CD14-positive monocyte (primary cell): ENCODE data around the gene LIPN. TPM values are rescaled to one million over a fixed set of nuclear protein-coding genes. Genes with fewer than 3 reads are reported as not detected.

Experiments
- DNase-seq, 3 donors: peaks; one replicate each; pipeline ENCODE4 v3.0.0-alpha.2; 2011 to 2022
- H2AFZ ChIP-seq: 2 replicates; pipeline ENCODE4 v1.6.0; 2012; ENCODE audit warnings: mild to moderate bottlenecking, low read depth, low read length, inconsistent platforms; ENCODE audit not compliant: insufficient read depth, poor library complexity, severe bottlenecking
- H3K27ac ChIP-seq, 2 donors: 1 replicate in 1 of 2; 2 replicates in 1 of 2; pipeline ENCODE4 v1.5.1; 2012 to 2013; ENCODE audit warnings: low read length in 2 of 2, control low read depth in 1 of 2, inconsistent platforms in 1 of 2, low read depth in 1 of 2, mild to moderate bottlenecking in 1 of 2
- H3K27me3 ChIP-seq, 2 donors: one replicate each; pipeline versions ENCODE4 v1.6.0 to v1.6.1; 2011 to 2013; ENCODE audit warnings: low read length in 2 of 2; ENCODE audit not compliant: control insufficient read depth in 2 of 2, insufficient read depth in 2 of 2
- H3K36me3 ChIP-seq, 2 donors: replicated peaks in 1 of 2; 1 replicate in 1 of 2; 2 replicates in 1 of 2; pipeline versions ENCODE4 v1.5.1 to v1.6.1; 2012 to 2013; ENCODE audit warnings: low read length in 2 of 2, control low read depth in 1 of 2, inconsistent platforms in 1 of 2, mild to moderate bottlenecking in 1 of 2; ENCODE audit not compliant: insufficient read depth in 2 of 2, control insufficient read depth in 1 of 2
- H3K4me1 ChIP-seq, 2 donors: 1 replicate in 1 of 2; 2 replicates in 1 of 2; pipeline versions ENCODE4 v1.5.1 to v1.6.1; 2012 to 2013; ENCODE audit warnings: low read length in 2 of 2, control low read depth in 1 of 2, inconsistent platforms in 1 of 2, mild to moderate bottlenecking in 1 of 2, moderate library complexity in 1 of 2; ENCODE audit not compliant: insufficient read depth in 2 of 2, control insufficient read depth in 1 of 2
- H3K4me2 ChIP-seq: replicated peaks from 2 replicates; pipeline ENCODE3; 2012; ENCODE audit warnings: low read length, moderate library complexity, mild to moderate bottlenecking; ENCODE audit not compliant: poor library complexity, severe bottlenecking; ENCODE audit errors: extremely low read depth
- H3K4me3 ChIP-seq, 3 experiments: fragments of 200-600 bp in 1 of 3; sonication (generic) in 1 of 3; replicated peaks in 1 of 3; 1 replicate in 2 of 3; 2 replicates in 1 of 3; pipeline ENCODE4 v1.5.1; 2011 to 2013; ENCODE audit warnings: low read length in 3 of 3, mild to moderate bottlenecking in 3 of 3, control low read depth in 2 of 3, low read depth in 2 of 3, inconsistent platforms in 1 of 3, moderate library complexity in 1 of 3
- H3K79me2 ChIP-seq: 2 replicates; pipeline ENCODE4 v1.6.0; 2012; ENCODE audit warnings: mild to moderate bottlenecking, control low read depth, inconsistent platforms, low read length, moderate library complexity; ENCODE audit not compliant: insufficient read depth
- H3K9ac ChIP-seq: 2 replicates; pipeline ENCODE4 v1.6.0; 2017; ENCODE audit warnings: low read length, mild to moderate bottlenecking; ENCODE audit not compliant: insufficient read depth, poor library complexity, severe bottlenecking
- H3K9me3 ChIP-seq, 2 donors: replicated peaks in 1 of 2; 1 replicate in 1 of 2; 2 replicates in 1 of 2; pipeline versions ENCODE4 v1.5.1 to v1.6.1; 2012 to 2013; ENCODE audit warnings: low read length in 2 of 2, control low read depth in 1 of 2; ENCODE audit not compliant: control insufficient read depth in 1 of 2, insufficient read depth in 1 of 2
- H4K20me1 ChIP-seq: 2 replicates; pipeline ENCODE4 v1.6.0; 2012; ENCODE audit warnings: mild to moderate bottlenecking, low read length, control low read depth, moderate library complexity; ENCODE audit not compliant: insufficient read depth
- H3K27ac Mint-ChIP-seq, 7 donors: one replicate each; pipeline ENCODE4 v1.8.0; 2020; ENCODE audit warnings: mild to moderate bottlenecking in 7 of 7, mixed read lengths in 7 of 7, moderate library complexity in 6 of 7, inconsistent platforms in 2 of 7
- H3K27me3 Mint-ChIP-seq, 3 donors: one replicate each; pipeline ENCODE4 v1.8.0; 2021 to 2022; ENCODE audit warnings: low read depth in 3 of 3, mild to moderate bottlenecking in 3 of 3, mixed read lengths in 3 of 3, moderate library complexity in 3 of 3, inconsistent platforms in 1 of 3
- H3K36me3 Mint-ChIP-seq, 2 donors: one replicate each; pipeline ENCODE4 v1.8.0; 2020; ENCODE audit warnings: mixed read lengths in 2 of 2, inconsistent platforms in 1 of 2, mild to moderate bottlenecking in 1 of 2
- H3K4me1 Mint-ChIP-seq: one replicate; pipeline ENCODE4 v1.8.0; 2020; ENCODE audit warnings: mild to moderate bottlenecking, mixed read lengths
- H3K4me3 Mint-ChIP-seq, 2 donors: one replicate each; pipeline ENCODE4 v1.8.0; 2020; ENCODE audit warnings: mild to moderate bottlenecking in 2 of 2, mixed read lengths in 2 of 2, moderate library complexity in 1 of 2
- H3K9me3 Mint-ChIP-seq, 7 donors: one replicate each; pipeline ENCODE4 v1.8.0; 2020 to 2022; ENCODE audit warnings: mixed read lengths in 7 of 7, mild to moderate bottlenecking in 6 of 7, moderate library complexity in 6 of 7, inconsistent platforms in 2 of 7
- WGBS: methylation state at CpG from one replicate; pipeline ENCODE4 v1.1.5; 2013; ENCODE audit warnings: missing lambda C conversion rate; ENCODE audit not compliant: insufficient coverage; 5-methylcytosine and 5-hydroxymethylcytosine counted together
- intact Hi-C, 2 donors: fragments of 100-400 bp; cut with micrococcal nuclease; formaldehyde crosslinking; loops; one replicate each; pipeline versions ENCODE4 v1.15.0 to v1.15.1; 2023
- polyA plus RNA-seq, 3 donors: library from polyadenylated mRNA; depleted of rRNA in 1 of 3; unstranded in 2 of 3; stranded (reverse) in 1 of 3; fragments of 300-500 nt in 2 of 3; fragments of >200 nt in 1 of 3; fragmentation: Illumina TruSeq in 2 of 3; gene quantifications; 1 replicate in 2 of 3; 2 replicates in 1 of 3; pipeline ENCODE4 v1.2.3, GENCODE V29; 2012 to 2021
- TF ChIP-seq, protein P1 (sequence below): fragments of 200-600 bp; IDR thresholded peaks from one replicate; pipeline ENCODE4 v1.8.0; 2022; ENCODE audit warnings: antibody characterized with exemption, mild to moderate bottlenecking

The LIPN gene
- polyA plus RNA-seq, 3 donors = 8.9 to 12.9 (median 10.1) TPM

- Mint-ChIP-seq H3K36me3 (peaks cover 0 to 3% of the 10 kb centered on the region in 2 donors), H3K27ac (peak overlapping the region in 2 of 7 donors; percentile 43 to 50), H3K27me3 (peaks cover 2 to 6% (median 2%) of the 10 kb centered on the region in 3 donors), H3K4me1 (peaks cover 30% of the 10 kb centered on the region), H3K4me3 (no peak overlapping the region), H3K9me3 (no peaks in the 10 kb centered on the region)
- Histone ChIP-seq H3K36me3 (no peaks in the 10 kb centered on the region), H2AFZ (no peak overlapping the region), H3K4me3 (no peak overlapping the region), H3K4me2 (no peak overlapping the region), H3K9ac (no peak overlapping the region), H3K27me3 (peaks cover 0 to 8% of the 10 kb centered on the region in 2 donors), H4K20me1 (no peaks in the 10 kb centered on the region), H3K27ac (no peak overlapping the region), H3K79me2 (no peaks in the 10 kb centered on the region), H3K4me1 (peaks cover 27 to 31% of the 10 kb centered on the region in 2 donors), H3K9me3 (no peaks in the 10 kb centered on the region)
- TF ChIP-seq, protein P1, sequence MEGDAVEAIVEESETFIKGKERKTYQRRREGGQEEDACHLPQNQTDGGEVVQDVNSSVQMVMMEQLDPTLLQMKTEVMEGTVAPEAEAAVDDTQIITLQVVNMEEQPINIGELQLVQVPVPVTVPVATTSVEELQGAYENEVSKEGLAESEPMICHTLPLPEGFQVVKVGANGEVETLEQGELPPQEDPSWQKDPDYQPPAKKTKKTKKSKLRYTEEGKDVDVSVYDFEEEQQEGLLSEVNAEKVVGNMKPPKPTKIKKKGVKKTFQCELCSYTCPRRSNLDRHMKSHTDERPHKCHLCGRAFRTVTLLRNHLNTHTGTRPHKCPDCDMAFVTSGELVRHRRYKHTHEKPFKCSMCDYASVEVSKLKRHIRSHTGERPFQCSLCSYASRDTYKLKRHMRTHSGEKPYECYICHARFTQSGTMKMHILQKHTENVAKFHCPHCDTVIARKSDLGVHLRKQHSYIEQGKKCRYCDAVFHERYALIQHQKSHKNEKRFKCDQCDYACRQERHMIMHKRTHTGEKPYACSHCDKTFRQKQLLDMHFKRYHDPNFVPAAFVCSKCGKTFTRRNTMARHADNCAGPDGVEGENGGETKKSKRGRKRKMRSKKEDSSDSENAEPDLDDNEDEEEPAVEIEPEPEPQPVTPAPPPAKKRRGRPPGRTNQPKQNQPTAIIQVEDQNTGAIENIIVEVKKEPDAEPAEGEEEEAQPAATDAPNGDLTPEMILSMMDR = no peak
- DNase-seq = no peak
- intact Hi-C loops = no loop called here
Observed at GRCh38 chr10:88788924-88789323, 29.1 kb downstream of the LIPN start.

GRCh38 chr10:88791924-88792323 lies 32.1 kb downstream of the LIPN start:
- Mint-ChIP-seq H3K4me1 (peaks cover 39% of the 10 kb centered on the region), H3K9me3 (peaks cover 0 to 3% (median 0%) of the 10 kb centered on the region in 7 donors), H3K27me3 (peaks cover 16% of the 10 kb centered on the region in 3 donors), H3K4me3 (no peak overlapping the region), H3K36me3 (peaks cover 0 to 2% of the 10 kb centered on the region in 2 donors), H3K27ac (peak overlapping the region; percentile 90 to 97 (median 94))
- peak overlapping the region in 1 of 3 experiments; percentile 41 for H3K4me3 ChIP-seq
- TF ChIP-seq, protein P1 = peak; percentile 43
- H3K4me1 ChIP-seq = peaks cover 34 to 37% of the 10 kb centered on the region in 2 donors
- no CpG with 5 or more reads among the region's 2 CpGs for WGBS
- H3K9me3 ChIP-seq = no peaks in the 10 kb centered on the region
- H4K20me1 ChIP-seq = no peaks in the 10 kb centered on the region
- H3K79me2 ChIP-seq = no peaks in the 10 kb centered on the region
- peak overlapping the region; percentile 61 for H3K4me2 ChIP-seq
- peak overlapping the region; percentile 61 to 94 for H3K27ac ChIP-seq
- DNase-seq = peak; percentile 29 to 64 (median 42)
- H3K27me3 ChIP-seq = peaks cover 13 to 17% of the 10 kb centered on the region in 2 donors
- H3K36me3 ChIP-seq = no peaks in the 10 kb centered on the region
- H3K9ac ChIP-seq = peak overlapping the region; percentile 51
- intact Hi-C loops = loop anchor here (2.0 to 10.0 kb wide), 3 partner anchors 31 to 97 kb away; partner anchors contain the start of gene LIPN (in 1 of the 2)
- no peak overlapping the region for H2AFZ ChIP-seq
